Measurements from ENCODE around the gene LAMC3.
"Not testable (repeated sequence)": the region's sequence is repeated elsewhere in the genome, so short reads cannot be mapped to it uniquely, and the experiment has no call there.

LAMC3 gene

DNA sequence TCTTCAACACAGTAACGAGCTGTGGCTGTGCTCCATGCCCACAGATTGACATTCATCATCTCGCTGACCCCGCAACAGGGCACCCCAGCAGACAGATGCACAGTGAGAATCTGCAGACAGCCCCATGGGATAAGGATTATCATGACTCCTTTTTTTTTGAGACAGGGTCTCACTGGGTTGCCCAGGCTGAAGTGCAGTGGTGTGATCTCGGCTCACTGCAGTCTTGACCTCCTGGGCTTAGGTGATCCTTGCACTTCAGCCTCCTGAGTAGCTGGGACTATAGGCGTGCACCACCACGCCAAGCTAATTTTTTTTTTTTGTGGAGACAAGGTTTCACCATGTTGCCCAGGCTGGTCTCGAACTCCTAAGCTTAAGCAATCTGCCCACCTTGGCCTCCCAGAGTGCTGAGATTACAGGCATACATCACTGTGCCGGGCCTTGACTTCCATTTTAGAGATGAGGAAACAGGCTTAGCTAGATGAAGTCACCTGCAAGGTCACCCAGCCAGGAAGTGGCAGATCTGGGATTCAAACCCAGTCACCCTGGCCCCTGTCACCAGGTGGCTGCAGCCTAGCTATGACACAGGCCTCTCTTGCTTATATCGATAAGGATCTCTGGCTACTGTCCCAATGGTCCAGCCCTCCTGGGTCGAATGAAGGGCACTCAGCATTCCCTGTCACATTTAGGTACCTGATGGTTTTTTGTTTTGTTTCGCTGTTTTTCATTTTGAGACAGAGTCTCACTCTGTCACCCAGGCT is 92.4 kb downstream of the LAMC3 start:
- no peak for DNase-seq

GRCh38 chr9:131103024-131103423 is 94.0 kb downstream of the LAMC3 start:
- DNase-seq, result no peak

DNA sequence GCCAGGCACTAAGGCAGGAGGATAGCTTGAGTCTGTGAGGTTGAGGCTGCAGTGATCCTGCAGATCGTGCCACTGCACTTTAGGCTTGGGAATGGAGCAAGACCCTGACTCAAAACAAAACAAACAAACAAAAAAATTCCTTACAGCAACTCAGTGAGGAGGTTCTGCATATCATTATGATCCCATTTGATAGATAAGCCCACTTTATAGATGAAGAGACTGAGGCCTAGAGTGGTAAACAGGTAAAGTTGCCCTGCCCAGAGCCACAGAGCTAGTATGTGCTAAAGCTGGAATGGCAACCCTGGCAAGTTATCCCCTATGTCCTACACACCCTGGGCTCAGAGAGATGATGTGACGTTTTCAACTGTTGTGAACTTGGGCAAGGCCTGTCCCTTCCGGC is 94.6 kb downstream of the LAMC3 start:
- no peak for DNase-seq

- no peak for DNase-seq
Observed at GRCh38 chr9:131104016-131104740, 95.2 kb downstream of the LAMC3 start.

- no peak for DNase-seq
Observed at GRCh38 chr9:131105952-131106351, 97.0 kb downstream of the LAMC3 start.

- no peak for DNase-seq
Observed at GRCh38 chr9:131107760-131108159, 98.8 kb downstream of the LAMC3 start.

- DNase-seq, result no peak
Observed at GRCh38 chr9:131111186-131111853, 102.3 kb downstream of the LAMC3 start.

GRCh38 chr9:131111854-131112311 is 102.9 kb downstream of the LAMC3 start:
- no peak for DNase-seq

- no peak for DNase-seq
Observed at GRCh38 chr9:131112374-131113154, 103.6 kb downstream of the LAMC3 start.

GRCh38 chr9:131113655-131114054 is 104.7 kb downstream of the LAMC3 start:
- DNase-seq, result no peak

- DNase-seq, result no peak
Observed at GRCh38 chr9:131114084-131114535, 105.1 kb downstream of the LAMC3 start.

DNA sequence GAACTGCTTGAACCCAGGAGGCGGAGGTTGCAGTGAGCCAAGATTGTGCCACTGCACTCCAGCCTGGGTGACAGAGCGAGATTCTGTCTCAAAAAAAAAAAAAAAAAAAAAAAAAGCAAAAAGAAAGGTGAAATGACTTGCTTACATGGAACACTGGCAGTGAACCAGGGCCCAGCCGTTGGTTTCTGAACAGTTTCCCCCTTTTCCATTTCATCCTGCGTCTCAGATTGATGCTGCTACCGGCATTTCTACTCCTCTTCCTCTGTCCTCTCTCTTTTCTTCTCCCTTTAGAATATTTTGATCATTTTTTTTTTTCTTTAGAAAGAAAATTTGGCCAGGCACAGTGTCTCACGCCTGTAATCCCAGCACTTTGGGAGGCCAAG is 106.4 kb downstream of the LAMC3 start:
- DNase-seq, result not testable (repeated sequence)

GRCh38 chr9:131116281-131117120 is 107.5 kb downstream of the LAMC3 start:
- no peak for DNase-seq

DNA sequence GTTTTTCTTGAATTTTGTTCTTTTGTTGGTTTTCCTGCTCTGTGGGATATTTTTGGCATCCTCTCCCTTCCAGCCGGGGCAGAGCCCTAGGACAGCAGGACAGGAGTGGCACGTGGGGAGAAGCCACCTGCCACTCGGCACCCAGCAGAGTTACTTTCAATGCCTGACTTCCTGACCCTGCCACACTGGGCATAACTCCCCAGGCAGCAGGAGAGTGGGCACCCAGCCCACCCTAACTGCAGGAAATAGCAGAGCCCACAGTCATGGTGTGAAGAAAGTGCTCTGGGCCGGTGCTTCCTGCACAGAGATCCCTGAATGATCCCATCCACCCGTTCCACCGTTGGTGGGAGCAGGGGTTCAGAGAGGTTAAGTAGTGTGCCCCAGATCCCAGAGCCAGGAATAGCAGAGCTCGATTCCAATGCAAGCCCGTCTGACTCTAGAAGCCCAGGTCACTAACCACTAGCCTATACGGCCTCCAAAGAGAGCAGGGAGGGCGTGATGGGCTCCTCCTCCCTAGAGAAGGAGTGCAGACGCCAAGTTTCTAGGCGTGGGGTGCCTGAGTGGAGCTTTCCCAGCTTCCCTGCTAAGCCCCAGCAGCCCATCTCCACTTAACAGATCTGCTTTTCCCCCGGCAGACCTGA is 108.3 kb downstream of the LAMC3 start:
- no peak for DNase-seq

- no peak for DNase-seq
Observed at GRCh38 chr9:131117762-131118145, 108.8 kb downstream of the LAMC3 start.

- no peak for DNase-seq
Observed at GRCh38 chr9:131119600-131119999, 110.6 kb downstream of the LAMC3 start.

DNA sequence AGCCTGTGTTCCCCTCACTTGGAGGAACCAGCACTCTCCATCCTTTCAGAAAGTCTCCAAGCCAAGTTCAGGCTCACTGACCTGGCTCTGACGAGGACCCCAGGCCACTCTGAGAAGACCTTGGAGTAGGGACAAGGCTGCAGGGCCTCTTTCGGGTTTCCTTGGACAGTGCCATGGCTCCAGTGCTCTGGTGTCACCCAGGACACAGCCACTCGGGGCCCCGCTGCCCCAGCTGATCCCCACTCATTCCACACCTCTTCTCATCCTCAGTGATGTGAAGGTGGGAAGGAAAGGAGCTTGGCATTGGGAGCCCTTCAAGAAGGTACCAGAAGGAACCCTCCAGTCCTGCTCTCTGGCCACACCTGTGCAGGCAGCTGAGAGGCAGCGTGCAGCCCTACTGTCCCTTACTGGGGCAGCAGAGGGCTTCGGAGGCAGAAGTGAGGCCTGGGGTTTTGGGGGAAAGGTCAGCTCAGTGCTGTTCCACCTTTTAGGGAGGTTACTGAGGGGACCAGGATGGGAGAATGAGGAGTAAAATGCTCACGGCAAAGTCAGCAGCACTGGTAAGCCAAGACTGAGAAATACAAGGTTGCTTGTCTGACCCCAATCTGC is 111.8 kb downstream of the LAMC3 start:
- DNase-seq, result no peak

GRCh38 chr9:131121346-131121745 is 112.4 kb downstream of the LAMC3 start:
- no peak for DNase-seq

DNA sequence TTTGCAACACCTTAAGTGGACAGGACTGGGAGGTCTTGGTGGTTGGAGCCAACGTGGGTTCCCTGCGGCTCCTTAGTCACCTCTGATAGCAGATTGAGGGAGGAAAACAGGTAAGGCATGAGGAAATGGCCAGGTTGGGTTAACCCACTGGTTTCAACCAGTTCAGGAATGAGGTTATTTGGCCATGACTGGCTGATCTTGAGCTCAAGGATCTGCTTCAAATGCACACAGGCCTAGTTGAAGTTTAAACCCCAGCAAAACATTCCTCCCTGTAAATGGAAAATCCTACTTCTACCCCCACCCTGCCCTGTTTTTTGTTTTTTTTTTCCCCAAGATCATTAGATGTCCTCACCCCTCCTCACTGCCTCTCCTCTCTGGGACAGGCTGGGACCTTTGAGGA is 113.2 kb downstream of the LAMC3 start:
- DNase-seq, result no peak

DNA sequence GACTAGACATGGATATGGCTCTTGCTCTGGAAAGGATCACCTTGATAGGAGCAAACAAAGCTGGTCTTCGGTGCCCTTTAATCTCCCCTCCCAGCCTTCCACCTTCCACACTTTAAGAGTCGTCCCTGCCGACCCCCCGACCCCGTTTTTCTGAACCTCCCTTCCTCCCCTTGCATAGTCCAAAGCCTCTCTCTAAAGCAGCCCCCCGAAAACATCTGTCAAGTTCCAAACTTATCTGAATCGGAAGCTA is 116.0 kb downstream of the LAMC3 start:
- no peak for DNase-seq

GRCh38 chr9:131125288-131126058 is 116.5 kb downstream of the LAMC3 start, which contains the start of gene NUP214:
TSS of gene NUP214 (plus strand) at chr9:131125586. CDS start at chr9:131125705, 119 bp downstream.
- peak; percentile 68 for DNase-seq

Data from SIG-M5 (cell line).